ENCODE data around the gene WDR19.
A peak's percentile ranks its signal among the peaks of the same experiment; 100 is the strongest.

The WDR19 gene

GRCh38 chr4:39303871-39304270 is 121.5 kb downstream of the WDR19 start:
- DNase-seq (ENCODE audit: low spot score) = no peak

GRCh38 chr4:39304651-39305050 is 122.3 kb downstream of the WDR19 start:
- no peak for DNase-seq (ENCODE audit: low spot score)

GRCh38 chr4:39305912-39306677 is 123.8 kb downstream of the WDR19 start:
- DNase-seq (ENCODE audit: low spot score) = no peak

DNA sequence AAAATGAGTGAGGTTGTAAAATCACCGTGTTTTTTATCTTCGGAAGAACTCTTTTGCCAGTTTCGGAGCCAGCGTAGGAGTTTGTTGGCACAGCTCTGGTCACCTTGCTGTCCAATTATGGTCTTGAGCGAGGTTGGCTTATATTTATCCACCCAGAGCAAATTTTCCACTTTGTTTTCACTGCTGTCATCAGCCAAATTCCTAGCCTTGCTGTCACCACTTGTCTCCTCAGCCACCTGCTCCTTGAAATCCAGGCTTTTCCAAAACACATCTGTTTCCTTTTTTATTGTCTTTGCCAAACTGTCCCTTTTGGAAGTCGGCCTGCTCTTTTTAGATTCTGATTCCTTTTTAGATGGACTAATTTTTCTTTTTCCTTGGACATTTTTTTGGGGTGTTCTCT is 126.3 kb downstream of the WDR19 start:
- no peak for DNase-seq (ENCODE audit: low spot score)

DNA sequence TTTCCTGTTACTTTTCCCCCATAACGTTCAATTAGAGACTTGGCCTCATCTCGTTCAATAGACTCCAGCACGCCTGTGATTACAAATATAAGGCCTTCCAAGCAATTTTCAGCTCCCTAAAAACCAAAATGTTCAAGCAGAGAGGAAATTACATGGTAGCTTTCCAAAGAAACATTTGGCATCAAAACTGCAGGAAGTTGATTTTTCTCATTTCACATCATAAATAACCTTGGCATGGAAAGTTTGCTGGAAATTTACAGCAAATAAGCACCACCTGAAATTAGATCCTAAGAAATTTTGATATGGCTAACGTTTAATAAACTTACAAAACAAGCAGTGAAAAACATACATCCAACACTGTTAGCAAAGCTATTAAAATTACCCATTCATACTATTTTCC is 130.5 kb downstream of the WDR19 start:
- no peak for DNase-seq (ENCODE audit: low spot score)

GRCh38 chr4:39319676-39320075 is 137.3 kb downstream of the WDR19 start:
- peak; percentile 24 for DNase-seq (ENCODE audit: low spot score)

- no peak for DNase-seq (ENCODE audit: low spot score)
Observed at GRCh38 chr4:39320381-39321115, 138.2 kb downstream of the WDR19 start.

DNA sequence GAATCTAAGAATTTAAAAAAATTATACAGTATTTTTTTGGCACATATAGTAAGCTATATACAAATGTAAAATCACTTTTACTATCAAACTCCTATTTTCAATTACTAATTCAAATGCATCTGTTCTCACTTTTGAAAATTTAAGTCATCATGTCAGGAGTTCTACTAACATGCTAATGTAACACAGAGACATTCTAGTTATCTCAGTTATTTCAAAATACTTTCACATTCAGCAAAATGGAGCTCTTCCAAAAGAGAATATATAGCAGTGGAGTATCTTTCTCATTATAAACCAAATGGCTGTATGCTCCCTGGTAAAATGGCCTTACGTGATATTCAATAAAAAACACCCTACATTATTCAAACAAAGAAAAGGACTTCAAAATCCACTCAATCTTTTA is 141.5 kb downstream of the WDR19 start:
- no peak for DNase-seq (ENCODE audit: low spot score)

GRCh38 chr4:39324446-39324845 is 142.1 kb downstream of the WDR19 start:
- DNase-seq (ENCODE audit: low spot score) = no peak

DNA sequence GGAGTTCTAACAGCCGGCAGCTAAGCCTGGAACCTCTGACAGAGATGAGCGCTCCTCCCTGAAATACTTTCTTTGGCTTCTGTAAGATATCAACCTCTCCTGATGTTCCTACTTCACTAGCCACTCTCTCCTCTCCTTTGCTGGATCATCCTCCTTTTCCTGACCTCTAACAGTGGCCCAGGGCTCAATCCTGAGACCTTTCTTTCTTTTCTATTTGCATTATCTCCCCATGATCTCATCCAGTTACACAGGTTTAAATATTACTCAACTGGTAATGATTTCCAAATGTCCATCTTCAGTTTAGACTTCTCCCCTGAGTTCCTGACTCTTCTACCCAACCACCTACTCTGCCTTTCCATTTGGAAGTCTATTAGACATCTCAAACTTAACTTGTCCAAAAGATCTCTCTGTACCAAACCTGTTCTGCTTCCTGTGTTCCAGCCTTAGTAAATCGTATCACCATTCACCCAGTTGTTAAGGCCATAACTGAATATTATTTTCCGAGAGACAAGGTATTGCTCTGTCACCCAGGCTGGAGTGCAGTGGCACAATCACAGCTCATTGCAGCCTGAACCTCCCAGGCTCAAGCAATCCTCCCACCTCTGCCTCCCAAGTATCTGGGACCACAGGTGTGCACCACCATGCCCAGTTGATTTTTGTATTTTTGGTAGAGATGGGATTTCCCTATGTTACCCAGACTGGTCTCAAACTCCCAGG is 142.7 kb downstream of the WDR19 start:
- DNase-seq (ENCODE audit: low spot score) = no peak

DNA sequence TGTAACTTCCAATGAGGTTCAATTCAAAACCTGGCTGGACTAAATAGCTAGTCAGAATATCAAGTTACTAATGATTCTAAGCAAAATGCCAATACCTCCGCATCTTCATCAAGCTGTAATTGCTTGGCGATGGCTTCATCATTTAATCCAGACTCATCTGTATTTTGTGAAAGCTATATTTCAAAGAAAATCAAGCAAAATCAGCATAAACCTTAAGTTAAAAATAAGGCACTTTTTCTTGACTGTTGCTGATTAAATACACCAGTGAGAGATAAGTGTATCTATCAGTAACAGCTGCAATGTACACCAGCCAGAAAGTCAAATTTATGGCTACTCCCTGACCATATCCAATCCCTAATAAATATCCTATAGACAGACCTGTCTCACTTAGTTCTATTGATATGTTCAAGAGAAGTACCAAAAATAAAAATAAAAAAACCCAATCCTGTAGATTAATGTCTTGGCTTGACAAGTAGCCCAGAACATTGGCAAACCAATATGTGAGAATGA is 144.2 kb downstream of the WDR19 start:
- no peak for DNase-seq (ENCODE audit: low spot score)

GRCh38 chr4:39330353-39330752 is 148.0 kb downstream of the WDR19 start:
- DNase-seq (ENCODE audit: low spot score) = no peak

DNA sequence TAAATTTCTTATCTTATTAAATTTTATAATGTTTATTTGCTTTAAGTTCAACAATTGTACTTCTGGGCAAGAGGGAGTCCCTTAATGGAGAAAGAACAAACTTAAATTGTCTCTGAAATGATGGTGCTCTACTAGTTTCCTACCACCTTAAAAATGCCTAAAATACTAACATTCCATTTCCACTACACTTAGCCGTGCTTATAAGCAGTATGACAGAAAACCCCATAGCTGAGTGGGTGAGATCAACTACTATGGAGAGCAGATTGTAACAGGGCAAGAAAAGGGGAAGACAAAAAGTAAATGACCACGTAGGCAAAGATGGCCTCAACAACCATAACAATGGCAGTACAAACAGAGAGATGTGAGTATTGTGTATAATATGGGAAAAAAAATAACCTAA is 148.9 kb downstream of the WDR19 start:
- DNase-seq (ENCODE audit: low spot score) = no peak
